Activated T-helper 2 cell treated with anti-CD3 and anti-CD28 coated beads, Interferon-gamma antibody, Interleukin-2, Interleukin-4, amounts not matched to agents 10 μg/mL and 5 μg/mL and 100 μg/mL, durations not matched to agents 14 hours and 24 hours and 36 hours (primary cell): ENCODE measurements around the gene EIF3D. TPM values are rescaled to one million over a fixed set of nuclear protein-coding genes. Genes with fewer than 3 reads are reported as not detected.
"Not testable (repeated sequence)": the region's sequence is repeated elsewhere in the genome, so short reads cannot be mapped to it uniquely, and the experiment has no call there.

ENCODE experiments used
- DNase-seq: peaks from one replicate; pipeline ENCODE4 v3.0.0; 2021; ENCODE audit warnings: low spot score
- H3K27ac Mint-ChIP-seq: one replicate; pipeline ENCODE4 v1.8.0; 2021; ENCODE audit warnings: mixed read lengths
- H3K27me3 Mint-ChIP-seq: one replicate; pipeline ENCODE4 v1.8.0; 2021; ENCODE audit warnings: low read depth, mixed read lengths
- H3K36me3 Mint-ChIP-seq: one replicate; pipeline ENCODE4 v1.8.0; 2021; ENCODE audit warnings: low read depth, mixed read lengths
- H3K4me1 Mint-ChIP-seq: one replicate; pipeline ENCODE4 v1.8.0; 2021; ENCODE audit warnings: low read depth, mixed read lengths
- H3K4me3 Mint-ChIP-seq: one replicate; pipeline ENCODE4 v1.8.0; 2021; ENCODE audit warnings: low read depth, mild to moderate bottlenecking, moderate library complexity, mixed read lengths
- H3K9me3 Mint-ChIP-seq: one replicate; pipeline ENCODE4 v1.8.0; 2021; ENCODE audit warnings: mixed read lengths
- intact Hi-C: fragments of 100-400 bp; cut with micrococcal nuclease; formaldehyde crosslinking; loops from one replicate; pipeline ENCODE4 v1.15.1; 2023
- total RNA-seq: library from RNA; stranded (reverse); gene quantifications from 2 replicates; pipeline ENCODE4 v1.2.3, GENCODE V29; 2022

The EIF3D gene
- total RNA-seq, 1 donor from 2014 or later: 300 TPM

GRCh38 chr22:36546092-36546804 is 17.3 kb upstream of the EIF3D start:
- intact Hi-C loops: loop anchor here (1.0 to 10.0 kb wide), 3 partner anchors 229 to 432 kb away; partner anchors contain the start of genes IFT27 and NCF4
- H3K9me3 Mint-ChIP-seq: no peaks in the 10 kb centered on the region
- no peak for DNase-seq
- peaks cover 4% of the 10 kb centered on the region for H3K27me3 Mint-ChIP-seq
- no peak overlapping the region for H3K27ac Mint-ChIP-seq
- peaks cover 23% of the 10 kb centered on the region for H3K4me1 Mint-ChIP-seq
- H3K4me3 Mint-ChIP-seq: no peak overlapping the region
- H3K36me3 Mint-ChIP-seq: no peaks in the 10 kb centered on the region

- DNase-seq: no peak
- Mint-ChIP-seq H3K4me3 (no peak overlapping the region), H3K4me1 (peaks cover 20% of the 10 kb centered on the region), H3K36me3 (no peaks in the 10 kb centered on the region), H3K27me3 (no peaks in the 10 kb centered on the region), H3K9me3 (no peaks in the 10 kb centered on the region), H3K27ac (no peak overlapping the region)
- intact Hi-C loops: loop anchor here (10.0 kb wide), 1 partner anchor 231 kb away; the partner anchor contains the start of gene IFT27
Measured at GRCh38 chr22:36544107-36544620, 15.2 kb upstream of the EIF3D start.

- intact Hi-C loops: loop anchor here (10.0 kb wide), 1 partner anchor 233 kb away; the partner anchor contains the start of gene IFT27
- H3K36me3 Mint-ChIP-seq: no peaks in the 10 kb centered on the region
- no peaks in the 10 kb centered on the region for H3K9me3 Mint-ChIP-seq
- H3K27me3 Mint-ChIP-seq: no peaks in the 10 kb centered on the region
- peak overlapping the region; percentile 79 for H3K27ac Mint-ChIP-seq
- H3K4me3 Mint-ChIP-seq: no peak overlapping the region
- peaks cover 19% of the 10 kb centered on the region for H3K4me1 Mint-ChIP-seq
- no peak for DNase-seq
Measured at GRCh38 chr22:36541831-36542411, 13.0 kb upstream of the EIF3D start.

DNA sequence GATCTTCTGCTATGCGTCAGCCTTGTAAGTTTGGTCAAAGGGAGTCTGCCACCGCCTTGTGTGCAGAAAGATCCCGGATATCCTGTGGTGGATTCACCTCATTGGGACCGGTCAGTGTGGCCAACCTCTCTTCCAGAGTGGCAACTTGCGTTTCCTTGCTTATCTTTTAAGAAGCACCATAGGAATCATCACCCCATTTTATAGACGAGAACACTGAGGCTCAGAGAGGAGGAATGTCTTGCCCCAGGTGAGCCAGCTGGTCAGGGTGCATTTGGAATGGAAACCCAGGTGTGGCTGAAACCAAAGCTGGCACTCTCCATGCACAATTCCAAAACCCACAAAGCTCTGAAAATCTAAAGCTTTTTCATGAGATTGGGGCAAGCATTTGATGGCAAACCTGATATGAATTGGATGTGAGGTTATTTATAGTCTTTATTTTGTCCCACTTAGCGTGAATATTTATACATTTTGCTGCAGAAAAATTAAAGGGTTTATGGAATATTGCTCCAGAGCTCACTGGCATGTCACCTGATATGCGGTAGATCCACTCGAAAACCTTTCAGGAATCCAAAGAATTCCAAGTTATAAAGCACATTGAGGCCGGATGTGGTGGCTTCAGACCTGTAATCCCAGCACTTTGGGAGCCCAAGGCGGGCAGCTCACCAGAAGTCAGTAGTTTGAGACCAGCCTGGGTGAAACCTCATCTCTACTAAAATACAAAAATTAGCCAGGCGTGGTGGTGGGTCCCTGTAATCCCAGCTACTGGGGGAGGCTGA is 12.1 kb upstream of the EIF3D start:
- H3K4me1 Mint-ChIP-seq: peaks cover 12% of the 10 kb centered on the region
- H3K9me3 Mint-ChIP-seq: no peaks in the 10 kb centered on the region
- DNase-seq: no peak
- no peak overlapping the region for H3K4me3 Mint-ChIP-seq
- no peaks in the 10 kb centered on the region for H3K27me3 Mint-ChIP-seq
- no peaks in the 10 kb centered on the region for H3K36me3 Mint-ChIP-seq
- H3K27ac Mint-ChIP-seq: no peak overlapping the region
- intact Hi-C loops: loop anchor here (10.0 kb wide), 1 partner anchor 234 kb away; the partner anchor contains the start of gene IFT27

GRCh38 chr22:36538529-36538928 is 9.6 kb upstream of the EIF3D start:
- H3K9me3 Mint-ChIP-seq: peaks cover 5% of the 10 kb centered on the region
- no peaks in the 10 kb centered on the region for H3K27me3 Mint-ChIP-seq
- H3K4me1 Mint-ChIP-seq: peaks cover 8% of the 10 kb centered on the region
- DNase-seq: no peak
- H3K27ac Mint-ChIP-seq: no peak overlapping the region
- intact Hi-C loops: no loop called here
- no peaks in the 10 kb centered on the region for H3K36me3 Mint-ChIP-seq
- no peak overlapping the region for H3K4me3 Mint-ChIP-seq

DNA sequence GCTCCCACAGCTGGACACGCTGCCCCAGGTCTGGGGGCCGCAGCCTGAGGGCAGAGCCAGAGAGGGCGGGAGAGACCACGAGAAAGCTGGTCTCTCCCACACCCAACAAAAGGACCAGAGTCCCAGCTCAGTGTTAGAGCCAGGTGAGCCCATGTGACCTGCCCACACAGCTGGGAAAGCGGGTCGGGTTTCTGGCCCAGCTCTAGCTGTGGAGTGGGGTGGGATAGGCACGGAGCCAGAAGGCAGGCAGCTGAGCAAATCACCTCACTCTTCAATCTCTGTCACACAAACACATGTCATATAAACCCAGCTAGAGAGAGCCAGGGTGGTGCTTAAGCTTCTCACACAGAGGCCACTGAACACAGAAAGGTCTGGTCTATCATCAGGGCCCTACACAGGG is 7.8 kb upstream of the EIF3D start:
- Mint-ChIP-seq H3K36me3 (no peaks in the 10 kb centered on the region), H3K4me1 (peaks cover 1% of the 10 kb centered on the region), H3K4me3 (no peak overlapping the region), H3K27ac (no peak overlapping the region), H3K9me3 (peaks cover 5% of the 10 kb centered on the region), H3K27me3 (no peaks in the 10 kb centered on the region)
- intact Hi-C loops: no loop called here
- DNase-seq: no peak

DNA sequence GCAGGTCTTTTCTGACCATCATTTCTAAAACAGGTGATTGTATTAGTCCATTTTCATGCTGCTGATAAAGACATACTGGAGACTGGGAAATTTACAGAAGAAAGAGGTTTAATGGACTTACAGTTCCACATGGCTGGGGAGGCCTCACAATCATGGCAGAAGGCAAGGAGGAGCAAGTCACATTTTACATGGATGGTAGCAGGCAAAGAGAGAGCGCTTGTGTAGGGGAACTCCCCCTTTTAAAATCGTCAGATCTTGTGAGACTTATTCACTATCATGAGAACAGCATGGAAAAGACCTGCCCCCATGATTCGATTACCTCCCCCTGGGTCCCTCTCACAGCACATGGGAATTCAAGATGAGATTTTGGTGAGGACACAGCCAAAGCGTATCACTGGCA is 4.4 kb upstream of the EIF3D start:
- H3K4me3 Mint-ChIP-seq, H3K27ac Mint-ChIP-seq, H3K4me1 Mint-ChIP-seq, H3K27me3 Mint-ChIP-seq, DNase-seq, H3K9me3 Mint-ChIP-seq, H3K36me3 Mint-ChIP-seq, intact Hi-C loops: not testable (repeated sequence)

GRCh38 chr22:36532466-36532865 is 3.5 kb upstream of the EIF3D start:
- Mint-ChIP-seq H3K27me3 (no peaks in the 10 kb centered on the region), H3K4me3 (no peak overlapping the region), H3K4me1 (peaks cover 7% of the 10 kb centered on the region), H3K36me3 (peaks cover 12% of the 10 kb centered on the region), H3K9me3 (peaks cover 5% of the 10 kb centered on the region), H3K27ac (no peak overlapping the region)
- DNase-seq: no peak
- intact Hi-C loops: no loop called here

GRCh38 chr22:36528341-36528740 is 625 bp downstream of the EIF3D start:
- Mint-ChIP-seq H3K9me3 (no peaks in the 10 kb centered on the region), H3K4me1 (peaks cover 16% of the 10 kb centered on the region), H3K36me3 (peaks cover 52% of the 10 kb centered on the region), H3K27ac (peak overlapping the region; percentile 99), H3K4me3 (peak overlapping the region; percentile 92), H3K27me3 (no peaks in the 10 kb centered on the region)
- no peak for DNase-seq
- intact Hi-C loops: no loop called here

DNA sequence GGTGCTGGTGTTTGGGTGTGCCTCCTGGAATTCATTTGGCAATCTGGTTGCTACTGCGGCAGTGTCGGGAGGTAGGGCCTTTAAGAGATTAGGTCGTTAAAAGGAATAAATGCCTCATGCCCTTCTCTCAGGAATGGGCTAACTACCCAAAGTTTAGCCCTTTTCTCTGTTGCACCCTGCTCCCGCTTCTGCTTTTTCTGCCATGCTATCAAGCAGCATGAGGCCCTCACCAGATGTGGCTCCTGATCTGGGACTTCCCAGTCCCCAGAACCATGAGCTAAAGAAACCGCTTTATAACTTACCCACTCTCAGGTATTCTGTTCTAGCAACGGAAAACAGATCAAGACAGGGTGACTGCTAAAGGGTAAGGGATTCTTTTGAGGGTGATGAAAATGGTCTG is 6.3 kb downstream of the EIF3D start:
- H3K9me3 Mint-ChIP-seq: no peaks in the 10 kb centered on the region
- intact Hi-C loops: no loop called here
- H3K4me3 Mint-ChIP-seq: no peak overlapping the region
- H3K27ac Mint-ChIP-seq: no peak overlapping the region
- peaks cover 92% of the 10 kb centered on the region for H3K36me3 Mint-ChIP-seq
- no peaks in the 10 kb centered on the region for H3K27me3 Mint-ChIP-seq
- DNase-seq: no peak
- H3K4me1 Mint-ChIP-seq: peaks cover 11% of the 10 kb centered on the region

- no peak overlapping the region for H3K27ac Mint-ChIP-seq
- intact Hi-C loops: no loop called here
- peaks cover 94% of the 10 kb centered on the region for H3K36me3 Mint-ChIP-seq
- DNase-seq: no peak
- no peaks in the 10 kb centered on the region for H3K4me1 Mint-ChIP-seq
- H3K27me3 Mint-ChIP-seq: no peaks in the 10 kb centered on the region
- no peak overlapping the region for H3K4me3 Mint-ChIP-seq
- H3K9me3 Mint-ChIP-seq: no peaks in the 10 kb centered on the region
Measured at GRCh38 chr22:36520423-36520822, 8.5 kb downstream of the EIF3D start.

- DNase-seq, H3K4me1 Mint-ChIP-seq, H3K9me3 Mint-ChIP-seq, H3K4me3 Mint-ChIP-seq, intact Hi-C loops, H3K27me3 Mint-ChIP-seq, H3K27ac Mint-ChIP-seq: not testable (repeated sequence)
- peaks cover 93% of the 10 kb centered on the region for H3K36me3 Mint-ChIP-seq
Measured at GRCh38 chr22:36519906-36520305, 9.1 kb downstream of the EIF3D start.

DNA sequence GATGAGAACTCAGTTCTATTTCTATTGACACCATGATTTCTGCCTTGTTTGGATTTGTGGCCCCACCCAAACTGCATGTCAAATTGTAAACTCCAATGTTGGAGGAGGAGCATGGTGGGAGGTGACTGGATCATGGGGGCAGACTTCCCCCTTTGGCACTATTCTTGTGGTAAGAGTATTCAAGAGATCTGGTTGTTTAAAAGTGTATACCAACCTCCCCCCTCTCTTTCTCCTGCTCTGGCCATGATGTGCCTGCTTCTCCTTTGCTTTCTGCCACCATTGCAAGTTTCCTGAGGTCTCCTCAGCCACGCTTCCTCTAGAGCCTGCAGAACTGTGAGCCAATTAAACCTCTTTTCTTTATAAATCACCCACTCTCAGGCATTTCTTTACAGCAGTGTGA is 14.2 kb downstream of the EIF3D start:
- DNase-seq: no peak
- Mint-ChIP-seq H3K4me3 (no peak overlapping the region), H3K4me1 (no peaks in the 10 kb centered on the region), H3K27me3 (no peaks in the 10 kb centered on the region), H3K36me3 (peaks cover 83% of the 10 kb centered on the region), H3K27ac (no peak overlapping the region), H3K9me3 (no peaks in the 10 kb centered on the region)
- intact Hi-C loops: no loop called here
